ENCODE results near the gene RHBDL3.
"Not testable (repeated sequence)": the region's sequence is repeated elsewhere in the genome, so short reads cannot be mapped to it uniquely, and the experiment has no call there.

RHBDL3 gene

GRCh38 chr17:32297860-32298259 lies 32.2 kb downstream of the RHBDL3 start:
- DNase-seq = no peak

- DNase-seq = no peak
Measured at GRCh38 chr17:32298298-32298697, 32.7 kb downstream of the RHBDL3 start.

- DNase-seq = no peak
Measured at GRCh38 chr17:32298721-32299579, 33.3 kb downstream of the RHBDL3 start.

- no peak for DNase-seq
Measured at GRCh38 chr17:32299580-32300164, 34.0 kb downstream of the RHBDL3 start.

GRCh38 chr17:32302037-32302436 lies 36.4 kb downstream of the RHBDL3 start:
- no peak for DNase-seq

GRCh38 chr17:32302860-32303649 lies 37.4 kb downstream of the RHBDL3 start:
- DNase-seq = no peak

- no peak for DNase-seq
Measured at GRCh38 chr17:32303781-32304288, 38.2 kb downstream of the RHBDL3 start.

- DNase-seq = no peak
Measured at GRCh38 chr17:32305049-32305448, 39.4 kb downstream of the RHBDL3 start.

- DNase-seq = no peak
Measured at GRCh38 chr17:32307658-32308057, 42.0 kb downstream of the RHBDL3 start.

- no peak for DNase-seq
Measured at GRCh38 chr17:32311028-32311536, 45.5 kb downstream of the RHBDL3 start.

- DNase-seq = no peak
Measured at GRCh38 chr17:32314636-32315035, 49.0 kb downstream of the RHBDL3 start.

- DNase-seq = no peak
Measured at GRCh38 chr17:32315171-32315570, 49.5 kb downstream of the RHBDL3 start.

- not testable (repeated sequence) for DNase-seq
Measured at GRCh38 chr17:32316653-32317052, 51.0 kb downstream of the RHBDL3 start.

GRCh38 chr17:32317353-32317752 lies 51.7 kb downstream of the RHBDL3 start:
- no peak for DNase-seq

- DNase-seq = no peak
Measured at GRCh38 chr17:32318071-32318470, 52.4 kb downstream of the RHBDL3 start.

GRCh38 chr17:32319548-32319905 lies 53.9 kb downstream of the RHBDL3 start:
- peak; percentile 48 for DNase-seq

GRCh38 chr17:32320080-32320479 lies 54.4 kb downstream of the RHBDL3 start:
- DNase-seq = not testable (repeated sequence)

GRCh38 chr17:32320847-32321246 lies 55.2 kb downstream of the RHBDL3 start:
- no peak for DNase-seq

GRCh38 chr17:32323046-32323445 lies 57.4 kb downstream of the RHBDL3 start:
- DNase-seq = no peak

GRCh38 chr17:32323811-32324491 lies 58.3 kb downstream of the RHBDL3 start:
- no peak for DNase-seq

GRCh38 chr17:32327911-32328310 lies 62.3 kb downstream of the RHBDL3 start:
- no peak for DNase-seq

- DNase-seq = no peak
Measured at GRCh38 chr17:32330147-32330546, 64.5 kb downstream of the RHBDL3 start.
